Measurements from ENCODE around the gene TRDN. TPM values are rescaled to one million over a fixed set of nuclear protein-coding genes. Genes with fewer than 3 reads are reported as not detected.
"Not testable (repeated sequence)": the region's sequence is repeated elsewhere in the genome, so short reads cannot be mapped to it uniquely, and the experiment has no call there.

TRDN gene
- total RNA-seq, 4 donors from 2014 or later = not detected

- no peaks in the 10 kb centered on the region for H3K27me3 ChIP-seq
- no peak overlapping the region for H3K4me3 ChIP-seq
- intact Hi-C loops (cut with DNase I) = no loop called here
- DNase-seq = no peak
- 37 to 44% methylated on average over 1 of the region's 1 CpG for WGBS, 2 donors
- no peak overlapping the region for H3K27ac ChIP-seq
- H3K4me1 ChIP-seq = no peaks in the 10 kb centered on the region
- TF ChIP-seq CTCF (IDR thresholded peaks at IDR 0.05) = no peak
- no peak for TF ChIP-seq POLR2A (IDR thresholded peaks at IDR 0.05)
- no peaks in the 10 kb centered on the region for H3K9me3 ChIP-seq
- H3K36me3 ChIP-seq = no peaks in the 10 kb centered on the region
Measured at GRCh38 chr6:123489589-123489988, 147.2 kb downstream of the TRDN start.

DNA sequence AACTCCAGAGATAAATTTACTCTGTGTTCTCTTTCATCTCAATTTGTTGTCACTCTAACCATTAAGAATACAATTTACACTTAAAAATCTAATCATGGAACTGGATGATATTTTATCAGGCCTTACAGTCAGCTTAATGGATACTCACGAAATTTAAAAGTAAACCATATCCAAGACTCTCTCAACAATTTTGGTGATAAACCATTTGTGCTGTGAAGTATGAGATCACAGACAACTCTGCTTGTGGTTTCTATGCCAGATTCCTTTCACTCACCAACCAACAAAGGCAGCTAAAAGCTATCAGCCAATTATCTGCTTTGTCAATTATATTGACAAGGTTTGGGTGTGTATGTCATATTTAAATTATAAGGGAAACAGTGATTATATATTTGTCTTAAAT, 155.8 kb downstream of the TRDN start:
- Histone ChIP-seq H3K4me3 (no peak overlapping the region), H3K27me3 (no peaks in the 10 kb centered on the region), H3K9me3 (no peaks in the 10 kb centered on the region), H3K36me3 (no peaks in the 10 kb centered on the region), H3K27ac (no peak overlapping the region), H3K4me1 (no peaks in the 10 kb centered on the region)
- TF ChIP-seq CTCF (IDR thresholded peaks at IDR 0.05) = no peak
- TF ChIP-seq POLR2A (IDR thresholded peaks at IDR 0.05) = no peak
- WGBS, 2 donors = 32 to 36% methylated on average over 1 of the region's 1 CpG
- no peak for DNase-seq
- intact Hi-C loops (cut with DNase I) = no loop called here

GRCh38 chr6:123472025-123472702, 164.6 kb downstream of the TRDN start:
- 88 to 91% methylated on average over 14 to 22 of the region's 29 CpGs for WGBS, 2 donors
- H3K4me1 ChIP-seq = peaks cover 0 to 14% (median 0%) of the 10 kb centered on the region in 3 donors
- H3K4me3 ChIP-seq; H3K27ac ChIP-seq; H3K9me3 ChIP-seq; H3K36me3 ChIP-seq; intact Hi-C loops (cut with DNase I); H3K27me3 ChIP-seq; DNase-seq: not testable (repeated sequence)

DNA sequence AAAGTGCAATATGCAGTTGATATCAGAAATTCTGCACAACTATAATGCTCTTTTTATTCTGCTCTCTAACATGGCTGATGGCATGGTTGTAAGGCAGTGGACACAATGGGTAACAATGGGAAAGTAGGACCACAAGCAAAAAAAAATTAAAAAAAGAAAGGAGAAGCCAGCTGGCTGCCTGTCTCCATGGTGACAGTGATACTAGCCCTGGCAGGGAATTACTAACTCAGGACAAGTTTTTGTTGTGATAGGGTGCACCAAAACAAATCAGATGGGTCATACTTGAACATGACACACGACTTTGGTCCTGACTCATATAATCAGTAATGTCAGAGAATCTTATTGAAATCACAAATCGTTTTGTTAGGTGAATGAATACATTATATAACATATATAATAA, 169.4 kb downstream of the TRDN start:
- intact Hi-C loops (cut with DNase I) = no loop called here
- H3K4me1 ChIP-seq = peaks cover 0 to 14% (median 0%) of the 10 kb centered on the region in 3 donors
- H3K27ac ChIP-seq = no peak overlapping the region
- 33 to 39% methylated on average over 2 of the region's 2 CpGs for WGBS, 2 donors
- no peaks in the 10 kb centered on the region for H3K36me3 ChIP-seq
- TF ChIP-seq POLR2A (IDR thresholded peaks at IDR 0.05) = no peak
- no peak for TF ChIP-seq CTCF (IDR thresholded peaks at IDR 0.05)
- no peaks in the 10 kb centered on the region for H3K27me3 ChIP-seq
- no peak for DNase-seq
- no peaks in the 10 kb centered on the region for H3K9me3 ChIP-seq
- H3K4me3 ChIP-seq = no peak overlapping the region

- H3K27ac ChIP-seq = no peak overlapping the region
- no peak overlapping the region for H3K4me3 ChIP-seq
- no peaks in the 10 kb centered on the region for H3K4me1 ChIP-seq
- intact Hi-C loops (cut with DNase I) = no loop called here
- no peak for DNase-seq
- no peaks in the 10 kb centered on the region for H3K27me3 ChIP-seq
- H3K9me3 ChIP-seq = no peaks in the 10 kb centered on the region
- WGBS, 2 donors = 69 to 70% methylated on average over 2 of the region's 2 CpGs
- H3K36me3 ChIP-seq = no peaks in the 10 kb centered on the region
- TF ChIP-seq CTCF (IDR thresholded peaks at IDR 0.05) = no peak
- no peak for TF ChIP-seq POLR2A (IDR thresholded peaks at IDR 0.05)
Measured at GRCh38 chr6:123462152-123462551, 174.6 kb downstream of the TRDN start.

- Histone ChIP-seq H3K4me1 (no peaks in the 10 kb centered on the region), H3K27me3 (no peaks in the 10 kb centered on the region), H3K9me3 (no peaks in the 10 kb centered on the region), H3K36me3 (no peaks in the 10 kb centered on the region), H3K4me3 (no peak overlapping the region), H3K27ac (no peak overlapping the region)
- TF ChIP-seq POLR2A (IDR thresholded peaks at IDR 0.05) = no peak
- TF ChIP-seq CTCF (IDR thresholded peaks at IDR 0.05) = no peak
- 95 to 100% methylated on average over 1 of the region's 1 CpG for WGBS, 2 donors
- intact Hi-C loops (cut with DNase I) = no loop called here
- DNase-seq = no peak
Measured at GRCh38 chr6:123458218-123458617, 178.5 kb downstream of the TRDN start.

All from esophagus squamous epithelium (tissue), 5 donors.